HL-60 (cell line): ENCODE data around the gene HLA-F.

ENCODE experiments used
- CTCF ChIP-seq: IDR thresholded peaks from one replicate; pipeline ENCODE4 v1.5.1; 2011; ENCODE audit warnings: low read length, control low read depth, inconsistent platforms; ENCODE audit not compliant: insufficient read depth
- GABPA ChIP-seq: IDR thresholded peaks from 2 replicates; pipeline ENCODE4 v1.6.1; 2012; ENCODE audit warnings: low read depth
- POLR2AphosphoS5 ChIP-seq: IDR thresholded peaks from 2 replicates; pipeline ENCODE4 v1.6.1; 2012; ENCODE audit warnings: low read depth
- REST ChIP-seq: IDR thresholded peaks from 2 replicates; pipeline ENCODE4 v1.6.1; 2012; ENCODE audit warnings: low read depth; ENCODE audit not compliant: insufficient replicate concordance
- SPI1 ChIP-seq: IDR thresholded peaks from 2 replicates; pipeline ENCODE4 v1.6.1; 2012; ENCODE audit warnings: low read depth, mild to moderate bottlenecking, borderline replicate concordance

GRCh38 chr6:29739136-29739881, 16.1 kb downstream of the HLA-F start:
- TF ChIP-seq CTCF (no peak), POLR2AphosphoS5 (no peak), GABPA (no peak), REST (no peak), SPI1 (no peak)
